Measurements from ENCODE around the gene EFEMP1. TPM values are rescaled to one million over a fixed set of nuclear protein-coding genes. Genes with fewer than 3 reads are reported as not detected.

The EFEMP1 gene
- total and polyA plus RNA-seq, 9 of the 15 experiments (the other 6 are each of a cell fraction or from before 2014, with no cell fraction given): 0.05 to 6.2 (median 0.22) TPM

GRCh38 chr2:55883829-55884228 lies 39.8 kb downstream of the EFEMP1 start (continued):
- TF ChIP-seq TRIM28 (IDR thresholded peaks at IDR 0.05) (no peak), SREBF1 (IDR thresholded peaks at IDR 0.05; ENCODE audit: borderline replicate concordance, low read depth, low read length) (no peak), MEF2D (tag; conservative IDR thresholded peaks at IDR 0.05; ENCODE audit: low read depth) (no peak), NCOR1 (IDR thresholded peaks at IDR 0.05) (no peak), KAT7 (CRISPR knock-in tag; IDR thresholded peaks at IDR 0.05; ENCODE audit: borderline replicate concordance) (no peak), SRSF9 (IDR thresholded peaks at IDR 0.05; ENCODE audit: borderline replicate concordance, low read depth, low read length) (no peak), NELFE (IDR thresholded peaks at IDR 0.05; ENCODE audit: insufficient read depth, insufficient read length) (no peak), ZNF445 (CRISPR knock-in tag; IDR thresholded peaks at IDR 0.05; ENCODE audit: low read depth) (no peak), PURB (CRISPR knock-in tag; IDR thresholded peaks at IDR 0.05; ENCODE audit: low read depth) (no peak)

GRCh38 chr2:55883357-55883756 lies 40.2 kb downstream of the EFEMP1 start:
- Histone ChIP-seq H4K20me1 (replicated peaks; ENCODE audit: control insufficient read depth, insufficient read depth, low read length) (no peaks in the 10 kb centered on the region), H3K27me3 (ENCODE audit: control insufficient read depth in 2 of 2, insufficient read depth in 2 of 2, low read length in 2 of 2) (peaks cover 0 to 5% of the 10 kb centered on the region in 2 experiments; a peak in 1 of 5 replicates), H3K36me3 (ENCODE audit: control insufficient read depth, insufficient read depth, low read length) (no peaks in the 10 kb centered on the region), H3K9me3 (replicated peaks; ENCODE audit: control insufficient read depth, insufficient read depth, low read depth, low read length) (no peaks in the 10 kb centered on the region), H3K9me1 (ENCODE audit: control insufficient read depth, insufficient read depth, low read length) (no peaks in the 10 kb centered on the region), H3K9ac (ENCODE audit: insufficient read depth in 1 of 2, low read depth in 2 of 2, low read length in 2 of 2) (no peak overlapping the region), H3K4me2 (ENCODE audit: insufficient read depth, low read length) (no peak overlapping the region), H3K27ac (ENCODE audit: extremely low read depth, low read depth, low read length) (no peak overlapping the region), H2AFZ (ENCODE audit: low read depth, low read length) (no peak overlapping the region), H3K4me3 (no peak overlapping the region), H3K79me2 (ENCODE audit: control insufficient read depth, insufficient read depth, low read length) (no peaks in the 10 kb centered on the region), H3K4me1 (replicated peaks in 1 of 2; ENCODE audit: control insufficient read depth in 2 of 2, insufficient read depth in 2 of 2, low read length in 2 of 2) (peaks cover 0 to 2% of the 10 kb centered on the region in 2 experiments; a peak in 2 of 5 replicates)
- DNase-seq (ENCODE audit: extremely low read depth in 1 of 4, low spot score in 3 of 4): no peak
- in situ Hi-C loops (cut with MboI): no loop called here
- intact Hi-C loops (cut with micrococcal nuclease): no loop called here
- ChIA-PET CTCF (ENCODE audit: low intra/inter-chr PET ratio) (no interaction called here), POLR2A (no interaction called here)
- no peak for ATAC-seq
- no peak for FAIRE-seq
- BruUV-seq (replicated peaks): no TSS peak
- WGBS (ENCODE audit: insufficient coverage, low coverage, missing lambda C conversion rate): 2% methylated on average over 3 of the region's 3 CpGs
- no peak for TF ChIP-seq XRCC4 (IDR thresholded peaks at IDR 0.05; ENCODE audit: extremely low read depth, insufficient read depth, insufficient read length)
- TF ChIP-seq MTF1 (CRISPR knock-in tag; IDR thresholded peaks at IDR 0.05; ENCODE audit: borderline replicate concordance): no peak
- TF ChIP-seq ZNF324 (CRISPR knock-in tag; IDR thresholded peaks at IDR 0.05): no peak
- TF ChIP-seq KLF1 (tag; IDR thresholded peaks at IDR 0.05): no peak
- TF ChIP-seq HES1 (IDR thresholded peaks at IDR 0.05; ENCODE audit: low read depth): no peak
- no peak for TF ChIP-seq ZNF583 (CRISPR knock-in tag; IDR thresholded peaks at IDR 0.05)
- TF ChIP-seq ZNF121 (CRISPR knock-in tag; conservative IDR thresholded peaks at IDR 0.05): no peak
- TF ChIP-seq PTTG1 (tag; IDR thresholded peaks at IDR 0.05; ENCODE audit: low read depth): no peak
- TF ChIP-seq ZNF511 (CRISPR knock-in tag; IDR thresholded peaks at IDR 0.05): no peak
- no peak for TF ChIP-seq FOXA1 (IDR thresholded peaks at IDR 0.05; ENCODE audit: borderline replicate concordance)
- no peak for TF ChIP-seq MYBL2 (IDR thresholded peaks at IDR 0.05; ENCODE audit: low read depth)
- no peak for TF ChIP-seq MYBL2 (CRISPR knock-in tag; IDR thresholded peaks at IDR 0.05; ENCODE audit: borderline replicate concordance)
- no peak for TF ChIP-seq ZNF586 (CRISPR knock-in tag; conservative IDR thresholded peaks at IDR 0.05)
- TF ChIP-seq ATF3 (IDR thresholded peaks at IDR 0.05): no peak
- TF ChIP-seq ATF3 (CRISPR knock-in tag; conservative IDR thresholded peaks at IDR 0.05): no peak

Data from K562 (cell line).